K562 (cell line): ENCODE data around the gene TP63. TPM values are rescaled to one million over a fixed set of nuclear protein-coding genes. Genes with fewer than 3 reads are reported as not detected.

ENCODE experiments used
- ATAC-seq: fragments of 200-7000 bp; cut with Tn5 transposase; 3 replicates; pipeline ENCODE4 v1.9.1; 2020; ENCODE audit warnings: moderate library complexity
- BruUV-seq: library from RNA; stranded (reverse); fragments of 400-500 nt; replicated peaks from 2 replicates; lab custom pipeline; 2021; lab: Mats Ljungman, UMichigan
- CTCF ChIA-PET: fragments of 300-600 bp; formaldehyde crosslinking; extraction: SDS; loops from one replicate; lab custom pipeline; 2021; ENCODE audit warnings: low intra/inter-chr PET ratio; lab: Yijun Ruan, JAX
- POLR2A ChIA-PET: fragments of 300-600, 350-650 bp; sonication (Branson Sonifier 250); formaldehyde crosslinking; extraction: SDS; loops from one replicate; lab custom pipeline; 2021; ENCODE audit warnings: antibody characterized with exemption, inconsistent platforms; lab: Yijun Ruan, JAX
- DNase-seq, 4 experiments: peaks; one replicate each; pipeline versions ENCODE4 v3.0.0 to v3.0.0-alpha.2; 2011 to 2018; ENCODE audit warnings: low spot score in 3 of 4, mixed read lengths in 3 of 4; ENCODE audit errors: extremely low read depth in 1 of 4
- FAIRE-seq: peaks from 2 replicates; lab custom pipeline; 2011; peaks lifted over from hg19 to GRCh38; lab: Jason Lieb, UNC
- H2AFZ ChIP-seq: 2 replicates; pipeline ENCODE4 v1.6.0; 2011; ENCODE audit warnings: low read depth, low read length, control low read depth, inconsistent platforms
- H3K27ac ChIP-seq: fragments of 200-600 bp; 3 replicates; pipeline ENCODE4 v1.8.0; 2011; ENCODE audit warnings: low read depth, mild to moderate bottlenecking, control low read depth, inconsistent platforms, low read length, moderate library complexity, mixed read lengths; ENCODE audit errors: extremely low read depth
- H3K27me3 ChIP-seq, 2 experiments: fragments of 300-600 bp in 1 of 2; 2 replicates in 1 of 2; 3 replicates in 1 of 2; pipeline versions ENCODE4 v1.6.0 to v1.8.0; 2011; ENCODE audit warnings: inconsistent platforms in 2 of 2, low read length in 2 of 2, mild to moderate bottlenecking in 1 of 2, mixed read lengths in 1 of 2, moderate library complexity in 1 of 2; ENCODE audit not compliant: control insufficient read depth in 2 of 2, insufficient read depth in 2 of 2
- H3K36me3 ChIP-seq: fragments of 300-600 bp; 3 replicates; pipeline ENCODE4 v1.8.0; 2011; ENCODE audit warnings: mild to moderate bottlenecking, low read length, inconsistent platforms; ENCODE audit not compliant: control insufficient read depth, insufficient read depth
- H3K4me1 ChIP-seq, 2 experiments: fragments of 200-600 bp in 1 of 2; replicated peaks in 1 of 2; 2 replicates in 1 of 2; 3 replicates in 1 of 2; pipeline versions ENCODE4 v1.5.1 to v1.8.0; 2011; ENCODE audit warnings: inconsistent platforms in 2 of 2, low read length in 2 of 2, mild to moderate bottlenecking in 1 of 2, mixed read lengths in 1 of 2, moderate library complexity in 1 of 2; ENCODE audit not compliant: control insufficient read depth in 2 of 2, insufficient read depth in 2 of 2
- H3K4me2 ChIP-seq: 2 replicates; pipeline ENCODE4 v1.6.1; 2011; ENCODE audit warnings: low read length, control low read depth, inconsistent platforms, mixed read lengths; ENCODE audit not compliant: insufficient read depth
- H3K4me3 ChIP-seq: fragments of 200-600 bp; sonication (generic), shearing (Covaris generic); 2 replicates; pipeline ENCODE4 v1.5.1; 2016; ENCODE audit warnings: control low read depth, inconsistent platforms
- H3K79me2 ChIP-seq: fragments of 200-600 bp; 3 replicates; pipeline ENCODE4 v1.8.0; 2011; ENCODE audit warnings: low read length, inconsistent platforms; ENCODE audit not compliant: control insufficient read depth, insufficient read depth
- H3K9ac ChIP-seq, 2 experiments: 2 replicates each; pipeline versions ENCODE4 v1.6.0 to v1.6.1; 2011; ENCODE audit warnings: low read depth in 2 of 2, low read length in 2 of 2, control low read depth in 1 of 2, inconsistent platforms in 1 of 2, mild to moderate bottlenecking in 1 of 2, mixed read lengths in 1 of 2; ENCODE audit not compliant: insufficient read depth in 1 of 2
- H3K9me1 ChIP-seq: one replicate; pipeline ENCODE4 v1.6.0; 2011; ENCODE audit warnings: inconsistent platforms, mild to moderate bottlenecking, low read length, moderate library complexity; ENCODE audit not compliant: control insufficient read depth, insufficient read depth
- H3K9me3 ChIP-seq: replicated peaks from 2 replicates; pipeline ENCODE4 v1.5.1; 2011; ENCODE audit warnings: low read depth, low read length, inconsistent platforms; ENCODE audit not compliant: control insufficient read depth, insufficient read depth
- H4K20me1 ChIP-seq: replicated peaks from 2 replicates; pipeline ENCODE4 v1.6.1; 2011; ENCODE audit warnings: low read length, inconsistent platforms, mixed read lengths; ENCODE audit not compliant: control insufficient read depth, insufficient read depth
- CBFA2T2 ChIP-seq: fragments of 450-650 bp; conservative IDR thresholded peaks from 2 replicates; pipeline ENCODE4 v1.6.1; 2017; ENCODE audit warnings: mild to moderate bottlenecking
- CSDE1 ChIP-seq, 2 experiments: fragments of 450-650 bp; IDR thresholded peaks; 2 replicates each; pipeline ENCODE4 v1.6.1; 2016; ENCODE audit warnings: mild to moderate bottlenecking in 1 of 2
- DACH1 ChIP-seq: fragments of 450-650 bp; IDR thresholded peaks from 2 replicates; pipeline ENCODE4 v1.6.1; 2018; ENCODE audit not compliant: partially characterized antibody
- EP300 ChIP-seq: IDR thresholded peaks from 2 replicates; pipeline ENCODE4 v1.6.1; 2012; ENCODE audit warnings: low read length, improper control_type of control experiment
- MAZ ChIP-seq, 2 experiments: fragments of 450-650 bp in 1 of 2; sonication (generic) in 1 of 2; formaldehyde crosslinking; IDR thresholded peaks in 1 of 2; conservative IDR thresholded peaks in 1 of 2; 2 replicates each; pipeline versions ENCODE4 v1.4.0 to v1.5.0; 2020; ENCODE audit warnings: mild to moderate bottlenecking in 1 of 2, missing genetic modification reagents in 1 of 2
- MTA3 ChIP-seq: fragments of 450-650 bp; formaldehyde crosslinking; IDR thresholded peaks from 2 replicates; pipeline ENCODE4 v1.6.1; 2017; ENCODE audit warnings: mild to moderate bottlenecking, borderline replicate concordance
- RBM14 ChIP-seq: fragments of 200-400 bp; formaldehyde crosslinking; IDR thresholded peaks from 2 replicates; pipeline ENCODE4 v1.6.1; 2018; ENCODE audit warnings: low read depth, mild to moderate bottlenecking, low read length, moderate library complexity, borderline replicate concordance; ENCODE audit not compliant: insufficient read depth
- SRSF3 ChIP-seq: fragments of 200-400 bp; formaldehyde crosslinking; IDR thresholded peaks from 2 replicates; pipeline ENCODE4 v1.6.1; 2016; ENCODE audit warnings: mild to moderate bottlenecking, low read length, moderate library complexity; ENCODE audit not compliant: insufficient read depth
- TEAD1 ChIP-seq, 2 experiments: fragments of 450-650 bp in 1 of 2; sonication (generic) in 1 of 2; formaldehyde crosslinking; IDR thresholded peaks; 2 replicates each; pipeline versions ENCODE4 v1.4.0 to v1.8.0; 2020 to 2022; ENCODE audit warnings: mild to moderate bottlenecking in 2 of 2, missing genetic modification reagents in 1 of 2
- ZBTB33 ChIP-seq: sonication (generic); formaldehyde crosslinking; IDR thresholded peaks from 2 replicates; pipeline ENCODE4 v1.8.1; 2023; ENCODE audit warnings: mild to moderate bottlenecking, missing genetic modification reagents
- ZNF695 ChIP-seq: fragments of 450-650 bp; formaldehyde crosslinking; IDR thresholded peaks from 2 replicates; pipeline ENCODE4 v1.4.0; 2020; ENCODE audit warnings: mild to moderate bottlenecking, moderate library complexity
- WGBS: fragments of 100-300 bp; shearing (Covaris generic); methylation state at CpG from one replicate; pipeline ENCODE4 v1.1.6; 2016; ENCODE audit warnings: low coverage, mixed read lengths; ENCODE audit not compliant: insufficient coverage; ENCODE audit errors: missing lambda C conversion rate; 5-methylcytosine and 5-hydroxymethylcytosine counted together
- in situ Hi-C: fragments of 300-500 bp; cut with MboI; formaldehyde crosslinking; loops from 4 replicates; pipeline ENCODE4 v1.15.0; 2018; ENCODE audit warnings: inconsistent platforms, mixed read lengths
- intact Hi-C: fragments of 100-400 bp; cut with micrococcal nuclease; formaldehyde crosslinking; loops from 2 replicates; pipeline ENCODE4 v1.14.2; 2022
- polyA plus RNA-seq, 8 experiments: library from polyadenylated mRNA; depleted of rRNA in 4 of 8; stranded (reverse) in 5 of 8; unstranded in 3 of 8; fragments of >200 nt; fragmentation: Nextera tagmentation in 2 of 8; fragmentation: Illumina TruSeq in 1 of 8; extraction: Ambion mirVana in 2 of 8; extraction: Trizol in 1 of 8; gene quantifications; 2 replicates each; pipeline versions ENCODE4 v1.2.1 to v1.2.3, GENCODE V29; 2011 to 2014; ENCODE audit warnings: inconsistent platforms in 1 of 8, missing spikeins in 1 of 8
- total RNA-seq, 7 experiments: library from RNA; depleted of rRNA in 6 of 7; stranded (reverse); fragments of >200 nt in 6 of 7; fragmentation: Illumina TruSeq in 2 of 7; extraction: Trizol in 2 of 7; gene quantifications; 2 replicates each; pipeline versions ENCODE4 v1.2.1 to v1.2.3, GENCODE V29; 2011 to 2021; ENCODE audit warnings: low replicate concordance in 1 of 7

Gene TP63
- total and polyA plus RNA-seq, 9 of the 15 experiments (the other 6 are each of a cell fraction or from before 2014, with no cell fraction given): 0.32 to 1.4 (median 0.50) TPM

GRCh38 chr3:189739378-189739777 lies 108.2 kb downstream of the TP63 start:
- Histone ChIP-seq H2AFZ (no peak overlapping the region), H3K9me1 (no peaks in the 10 kb centered on the region), H3K79me2 (no peaks in the 10 kb centered on the region), H3K4me3 (no peak overlapping the region), H3K4me2 (no peak overlapping the region), H3K27ac (no peak overlapping the region), H3K27me3 (no peaks in the 10 kb centered on the region), H3K9me3 (peaks cover under 1% of the 10 kb centered on the region; the same call in 1 of the 2 replicates)
- WGBS: 0% methylated on average over 1 of the region's 1 CpG
- CTCF ChIA-PET: no interaction called here
- intact Hi-C loops: no loop called here
- in situ Hi-C loops: no loop called here
- DNase-seq (no peak), ATAC-seq (no peak), FAIRE-seq (no peak)
- BruUV-seq: no TSS peak
- TF ChIP-seq ZNF695 (no peak), RBM14 (no peak), CSDE1 (IDR thresholded peaks at IDR 0.05) (no peak), MTA3 (no peak), DACH1 (no peak), ZBTB33 (no peak), TEAD1 (CRISPR knock-in tag; IDR thresholded peaks at IDR 0.05) (no peak), MAZ (CRISPR knock-in tag; conservative IDR thresholded peaks at IDR 0.05 in 1 of 2, IDR thresholded peaks at IDR 0.05 in 1 of 2) (no peak), SRSF3 (no peak), EP300 (no peak), CBFA2T2 (no peak)
- TF ChIP-seq, all 486 proteins: peak for 0
- H4K20me1 ChIP-seq: no peaks in the 10 kb centered on the region
- no peak overlapping the region for H3K9ac ChIP-seq
- POLR2A ChIA-PET: no interaction called here
- H3K4me1 ChIP-seq: no peaks in the 10 kb centered on the region
- no peaks in the 10 kb centered on the region for H3K36me3 ChIP-seq
